ENCODE results near the gene RSPH6A. TPM values are rescaled to one million over a fixed set of nuclear protein-coding genes. Genes with fewer than 3 reads are reported as not detected.

The RSPH6A gene
- total and polyA plus RNA-seq, 4 donors, result 0.09 to 0.11 TPM; not detected in 2

Other genes starting within 250 kb of the RSPH6A start
- 1 to 10 TPM; 3.9 to 5.8 TPM for gene OPA3, start 230.5 kb downstream of the RSPH6A start, total RNA-seq
- 10 to 100 TPM in 1 of 2 donors, 1 to 10 TPM in 1; 9.3 to 11.0 TPM for gene OPA3, start 230.5 kb downstream of the RSPH6A start, polyA plus RNA-seq (ENCODE audit: insufficient read length in 2 of 2)
- gene GPR4, start 213.1 kb downstream of the RSPH6A start, total RNA-seq, result 1 to 10 TPM in 1 of 2 donors, under 1 TPM in 1; 0.30 to 1.2 TPM
- gene GPR4, start 213.1 kb downstream of the RSPH6A start, polyA plus RNA-seq (ENCODE audit: insufficient read length in 2 of 2), result 1 to 10 TPM; 1.7 to 3.1 TPM
- 10 to 100 TPM; 37.6 to 92.6 TPM for gene EML2, start 175.9 kb downstream of the RSPH6A start, total RNA-seq
- gene EML2, start 175.9 kb downstream of the RSPH6A start, polyA plus RNA-seq (ENCODE audit: insufficient read length in 2 of 2), result 100 to 1,000 TPM; 107 to 135 TPM
- gene GIPR, start 147.1 kb downstream of the RSPH6A start, total RNA-seq, result under 1 TPM; 0.30 to 0.55 TPM
- gene GIPR, start 147.1 kb downstream of the RSPH6A start, polyA plus RNA-seq (ENCODE audit: insufficient read length in 2 of 2), result 1 to 10 TPM; 1.4 to 1.9 TPM
- 100 to 1,000 TPM; 170 to 393 TPM for gene SNRPD2, start 123.4 kb downstream of the RSPH6A start, total RNA-seq
- gene SNRPD2, start 123.4 kb downstream of the RSPH6A start, polyA plus RNA-seq (ENCODE audit: insufficient read length in 2 of 2), result 100 to 1,000 TPM; 251 to 270 TPM
- 1 to 10 TPM; 4.3 to 5.2 TPM for gene QPCTL, start 122.6 kb downstream of the RSPH6A start, total RNA-seq
- gene QPCTL, start 122.6 kb downstream of the RSPH6A start, polyA plus RNA-seq (ENCODE audit: insufficient read length in 2 of 2), result 10 to 100 TPM; 11.6 to 16.8 TPM
- 10 to 100 TPM in 1 of 2 donors, 1 to 10 TPM in 1; 3.5 to 11.0 TPM for gene FBXO46, start 84.4 kb downstream of the RSPH6A start, total RNA-seq
- 10 to 100 TPM; 11.4 to 13.6 TPM for gene FBXO46, start 84.4 kb downstream of the RSPH6A start, polyA plus RNA-seq (ENCODE audit: insufficient read length in 2 of 2)
- gene MEIOSIN, start 81.9 kb downstream of the RSPH6A start, total RNA-seq, result not detected
- not detected for gene MEIOSIN, start 81.9 kb downstream of the RSPH6A start, polyA plus RNA-seq (ENCODE audit: insufficient read length in 2 of 2)
- gene SIX5, start 46.1 kb downstream of the RSPH6A start, total RNA-seq, result 10 to 100 TPM in 1 of 2 donors, 1 to 10 TPM in 1; 4.1 to 20.2 TPM
- 10 to 100 TPM; 11.2 to 17.5 TPM for gene SIX5, start 46.1 kb downstream of the RSPH6A start, polyA plus RNA-seq (ENCODE audit: insufficient read length in 2 of 2)
- 10 to 100 TPM; 16.5 to 35.4 TPM for gene DMPK, start 32.8 kb downstream of the RSPH6A start, total RNA-seq
- gene DMPK, start 32.8 kb downstream of the RSPH6A start, polyA plus RNA-seq (ENCODE audit: insufficient read length in 2 of 2), result 100 to 1,000 TPM; 113 to 155 TPM
- gene DMWD, start 22.5 kb downstream of the RSPH6A start, total RNA-seq, result 10 to 100 TPM; 27.0 to 42.7 TPM
- gene DMWD, start 22.5 kb downstream of the RSPH6A start, polyA plus RNA-seq (ENCODE audit: insufficient read length in 2 of 2), result 100 to 1,000 TPM in 1 of 2 donors, 10 to 100 TPM in 1; 82.9 to 101 TPM
- gene SYMPK, start 47.8 kb upstream of the RSPH6A start, total RNA-seq, result 10 to 100 TPM; 23.2 to 39.6 TPM
- 10 to 100 TPM; 51.4 to 63.9 TPM for gene SYMPK, start 47.8 kb upstream of the RSPH6A start, polyA plus RNA-seq (ENCODE audit: insufficient read length in 2 of 2)
- not detected for gene FOXA3, start 49.0 kb upstream of the RSPH6A start, total RNA-seq
- gene FOXA3, start 49.0 kb upstream of the RSPH6A start, polyA plus RNA-seq (ENCODE audit: insufficient read length in 2 of 2), result not detected
- gene IRF2BP1, start 70.8 kb upstream of the RSPH6A start, total RNA-seq, result 10 to 100 TPM; 18.7 to 28.1 TPM
- gene IRF2BP1, start 70.8 kb upstream of the RSPH6A start, polyA plus RNA-seq (ENCODE audit: insufficient read length in 2 of 2), result 10 to 100 TPM; 32.1 to 34.0 TPM
- 1 to 10 TPM; 1.3 to 2.5 TPM for gene MYPOP, start 87.3 kb upstream of the RSPH6A start, total RNA-seq
- gene MYPOP, start 87.3 kb upstream of the RSPH6A start, polyA plus RNA-seq (ENCODE audit: insufficient read length in 2 of 2), result 10 to 100 TPM; 10.9 to 13.6 TPM
- gene NANOS2, start 99.5 kb upstream of the RSPH6A start, total RNA-seq, result under 1 TPM in 1 of 2 donors, not detected in 1; 0.11 TPM
- gene NANOS2, start 99.5 kb upstream of the RSPH6A start, polyA plus RNA-seq (ENCODE audit: insufficient read length in 2 of 2), result under 1 TPM; 0.15 to 0.21 TPM
- gene NOVA2, start 158.6 kb upstream of the RSPH6A start, total RNA-seq, result 1 to 10 TPM; 5.4 to 5.7 TPM
- gene NOVA2, start 158.6 kb upstream of the RSPH6A start, polyA plus RNA-seq (ENCODE audit: insufficient read length in 2 of 2), result 10 to 100 TPM; 49.3 to 52.4 TPM
- gene CCDC61, start 180.2 kb upstream of the RSPH6A start, total RNA-seq, result 10 to 100 TPM in 1 of 2 donors, 1 to 10 TPM in 1; 9.4 to 13.7 TPM
- 10 to 100 TPM; 15.7 to 21.3 TPM for gene CCDC61, start 180.2 kb upstream of the RSPH6A start, polyA plus RNA-seq (ENCODE audit: insufficient read length in 2 of 2)
- gene PGLYRP1, start 207.7 kb upstream of the RSPH6A start, total RNA-seq, result 1 to 10 TPM in 1 of 2 donors, not detected in 1; 5.5 TPM
- 1 to 10 TPM in 1 of 2 donors, under 1 TPM in 1; 0.49 to 3.3 TPM for gene PGLYRP1, start 207.7 kb upstream of the RSPH6A start, polyA plus RNA-seq (ENCODE audit: insufficient read length in 2 of 2)
- 1 to 10 TPM; 1.6 to 3.3 TPM for gene IGFL4, start 225.7 kb upstream of the RSPH6A start, total RNA-seq
- gene IGFL4, start 225.7 kb upstream of the RSPH6A start, polyA plus RNA-seq (ENCODE audit: insufficient read length in 2 of 2), result 10 to 100 TPM in 1 of 2 donors, 1 to 10 TPM in 1; 8.1 to 12.0 TPM

Measured in spinal cord (tissue), 4 donors.